Measurements from ENCODE around the gene LACTB.

Gene LACTB

GRCh38 chr15:63181648-63182047 lies 60.0 kb downstream of the LACTB start:
- no peak overlapping the region for H3K27ac ChIP-seq (replicated peaks)
- no peak overlapping the region for H3K4me3 ChIP-seq (replicated peaks; ENCODE audit: insufficient read depth, low read length)
- no peaks in the 10 kb centered on the region for H3K27me3 ChIP-seq (ENCODE audit: insufficient read depth, poor library complexity, severe bottlenecking)
- no peak for DNase-seq (ENCODE audit: low read depth in 1 of 2, low spot score in 1 of 2)
- TF ChIP-seq GABPA (IDR thresholded peaks at IDR 0.05; ENCODE audit: low read depth) (no peak), POLR2AphosphoS5 (IDR thresholded peaks at IDR 0.05; ENCODE audit: low read depth) (no peak), REST (IDR thresholded peaks at IDR 0.05; ENCODE audit: insufficient replicate concordance, low read depth) (no peak), CTCF (IDR thresholded peaks at IDR 0.05; ENCODE audit: insufficient read depth, low read length) (no peak), SPI1 (IDR thresholded peaks at IDR 0.05; ENCODE audit: borderline replicate concordance, low read depth) (no peak)

- DNase-seq (ENCODE audit: low read depth in 1 of 2, low spot score in 1 of 2), result no peak
- Histone ChIP-seq H3K4me3 (replicated peaks; ENCODE audit: insufficient read depth, low read length) (no peak overlapping the region), H3K27ac (replicated peaks) (no peak overlapping the region), H3K27me3 (ENCODE audit: insufficient read depth, poor library complexity, severe bottlenecking) (no peaks in the 10 kb centered on the region)
- TF ChIP-seq SPI1 (IDR thresholded peaks at IDR 0.05; ENCODE audit: borderline replicate concordance, low read depth), result no peak
- no peak for TF ChIP-seq CTCF (IDR thresholded peaks at IDR 0.05; ENCODE audit: insufficient read depth, low read length)
- no peak for TF ChIP-seq POLR2AphosphoS5 (IDR thresholded peaks at IDR 0.05; ENCODE audit: low read depth)
- no peak for TF ChIP-seq GABPA (IDR thresholded peaks at IDR 0.05; ENCODE audit: low read depth)
- no peak for TF ChIP-seq REST (IDR thresholded peaks at IDR 0.05; ENCODE audit: insufficient replicate concordance, low read depth)
Observed at GRCh38 chr15:63185206-63185605, 63.5 kb downstream of the LACTB start.

- no peaks in the 10 kb centered on the region for H3K27me3 ChIP-seq (ENCODE audit: insufficient read depth, poor library complexity, severe bottlenecking)
- H3K4me3 ChIP-seq (replicated peaks; ENCODE audit: insufficient read depth, low read length), result no peak overlapping the region
- no peak for DNase-seq (ENCODE audit: low read depth in 1 of 2, low spot score in 1 of 2)
- TF ChIP-seq CTCF (IDR thresholded peaks at IDR 0.05; ENCODE audit: insufficient read depth, low read length) (no peak), GABPA (IDR thresholded peaks at IDR 0.05; ENCODE audit: low read depth) (no peak), POLR2AphosphoS5 (IDR thresholded peaks at IDR 0.05; ENCODE audit: low read depth) (no peak), REST (IDR thresholded peaks at IDR 0.05; ENCODE audit: insufficient replicate concordance, low read depth) (no peak)
- no peak overlapping the region for H3K27ac ChIP-seq (replicated peaks)
Observed at GRCh38 chr15:63186065-63186464, 64.4 kb downstream of the LACTB start.

Data from HL-60 (cell line).